B cell (primary cell): ENCODE measurements around the gene GNG10. TPM values are rescaled to one million over a fixed set of nuclear protein-coding genes. Genes with fewer than 3 reads are reported as not detected.

Experiments
- ATAC-seq: fragments of 200-7000 bp; cut with Tn5 transposase; one replicate; pipeline ENCODE4 v1.10.0; 2021; ENCODE audit warnings: low read depth, mild to moderate bottlenecking, moderate number of reproducible peaks, moderate library complexity
- CTCF ChIA-PET: fragments of 350-600 bp; sonication (Branson Sonifier 250); formaldehyde crosslinking; loops from one replicate; lab custom pipeline; 2021; ENCODE audit warnings: antibody characterized with exemption, inconsistent platforms; lab: Charles Lee
- POLR2A ChIA-PET: fragments of 350-600 bp; sonication (Branson Sonifier 250); formaldehyde crosslinking; loops from one replicate; lab custom pipeline; 2021; ENCODE audit warnings: antibody characterized with exemption; lab: Charles Lee
- DNase-seq: peaks from one replicate; pipeline ENCODE4 v3.0.0; 2013
- H2AFZ ChIP-seq: 2 replicates; pipeline ENCODE4 v1.6.1; 2012; ENCODE audit warnings: mild to moderate bottlenecking, low read depth, low read length; ENCODE audit not compliant: insufficient read depth, poor library complexity, severe bottlenecking
- H3K27ac ChIP-seq, 2 donors: 1 replicate in 1 of 2; 2 replicates in 1 of 2; pipeline ENCODE4 v1.5.1; 2012 to 2013; ENCODE audit warnings: low read length in 2 of 2, mild to moderate bottlenecking in 2 of 2, moderate library complexity in 1 of 2
- H3K27me3 ChIP-seq, 4 experiments: fragments of 200-600 bp in 1 of 4; sonication (generic) in 1 of 4; replicated peaks in 1 of 4; 1 replicate in 2 of 4; 2 replicates in 2 of 4; pipeline versions ENCODE4 v1.6.1 to v1.7.0; 2013 to 2016; ENCODE audit warnings: low read length in 3 of 4, mild to moderate bottlenecking in 2 of 4, mixed read lengths in 1 of 4, moderate library complexity in 1 of 4; ENCODE audit not compliant: insufficient read depth in 4 of 4, control insufficient read depth in 3 of 4; ENCODE audit errors: control extremely low read depth in 1 of 4
- H3K36me3 ChIP-seq, 2 experiments: replicated peaks in 1 of 2; 1 replicate in 1 of 2; 2 replicates in 1 of 2; pipeline versions ENCODE4 v1.6.1 to v1.7.1; 2013; ENCODE audit warnings: low read length in 1 of 2; ENCODE audit not compliant: insufficient read depth in 2 of 2, control insufficient read depth in 1 of 2; ENCODE audit errors: control extremely low read depth in 1 of 2, extremely low read depth in 1 of 2
- H3K4me1 ChIP-seq, 2 donors: fragments of 200-600 bp in 1 of 2; sonication (generic) in 1 of 2; 1 replicate in 1 of 2; 2 replicates in 1 of 2; pipeline versions ENCODE4 v1.5.1 to v1.6.1; 2013 to 2017; ENCODE audit warnings: low read length in 2 of 2; ENCODE audit not compliant: control insufficient read depth in 2 of 2, insufficient read depth in 2 of 2
- H3K4me2 ChIP-seq: replicated peaks from 2 replicates; pipeline ENCODE3; 2012; ENCODE audit warnings: mild to moderate bottlenecking, low read depth, low read length; ENCODE audit not compliant: poor library complexity, severe bottlenecking
- H3K4me3 ChIP-seq, 5 experiments: fragments of 200-600 bp in 1 of 5; sonication (generic) in 1 of 5; 1 replicate in 3 of 5; 2 replicates in 2 of 5; pipeline versions ENCODE4 v1.5.1 to v1.7.0; 2011 to 2016; ENCODE audit warnings: low read length in 4 of 5, mild to moderate bottlenecking in 4 of 5, low read depth in 2 of 5, control low read depth in 1 of 5, moderate library complexity in 1 of 5; ENCODE audit not compliant: insufficient read depth in 1 of 5; ENCODE audit errors: control extremely low read depth in 1 of 5, extremely low read depth in 1 of 5
- H3K79me2 ChIP-seq: fragments of 200-600 bp; sonication (generic); one replicate; pipeline ENCODE4 v1.6.0; 2016; ENCODE audit warnings: low read length; ENCODE audit not compliant: control insufficient read depth, insufficient read depth
- H3K9ac ChIP-seq: fragments of 200-600 bp; sonication (generic); 2 replicates; pipeline ENCODE4 v1.6.1; 2017; ENCODE audit warnings: mild to moderate bottlenecking, low read length, moderate library complexity
- H3K9me3 ChIP-seq, 3 donors: one replicate each; pipeline versions ENCODE4 v1.6.1 to v1.7.1; 2013; ENCODE audit warnings: low read length in 2 of 3; ENCODE audit not compliant: control insufficient read depth in 2 of 3, insufficient read depth in 1 of 3; ENCODE audit errors: control extremely low read depth in 1 of 3
- H4K20me1 ChIP-seq: 2 replicates; pipeline ENCODE4 v1.6.0; 2012; ENCODE audit warnings: mild to moderate bottlenecking, low read length; ENCODE audit not compliant: insufficient read depth, control insufficient read depth, poor library complexity, severe bottlenecking
- H3K27ac Mint-ChIP-seq: one replicate; pipeline ENCODE4 v1.8.0; 2021; ENCODE audit warnings: mixed read lengths
- H3K27me3 Mint-ChIP-seq: one replicate; pipeline ENCODE4 v1.8.0; 2021; ENCODE audit warnings: mixed read lengths
- H3K4me1 Mint-ChIP-seq: one replicate; pipeline ENCODE4 v1.8.0; 2021; ENCODE audit warnings: mixed read lengths
- H3K4me3 Mint-ChIP-seq: one replicate; pipeline ENCODE4 v1.8.0; 2021; ENCODE audit warnings: mixed read lengths
- H3K9me3 Mint-ChIP-seq: one replicate; pipeline ENCODE4 v1.8.0; 2022; ENCODE audit warnings: mixed read lengths; ENCODE audit not compliant: insufficient read depth
- CTCF ChIP-seq: fragments of 200-600 bp; IDR thresholded peaks from one replicate; pipeline ENCODE4 v1.8.0; 2022; ENCODE audit warnings: antibody characterized with exemption, mild to moderate bottlenecking
- EZH2 ChIP-seq: IDR thresholded peaks from 2 replicates; pipeline ENCODE4 v1.6.1; 2012; ENCODE audit warnings: borderline replicate concordance, low read depth, mild to moderate bottlenecking, moderate library complexity, low read length; ENCODE audit not compliant: insufficient read depth, poor library complexity, severe bottlenecking
- WGBS: methylation state at CpG from one replicate; pipeline ENCODE4 v1.1.5; 2013; ENCODE audit warnings: missing lambda C conversion rate; ENCODE audit not compliant: insufficient coverage; 5-methylcytosine and 5-hydroxymethylcytosine counted together
- intact Hi-C: fragments of 100-400 bp; cut with micrococcal nuclease; formaldehyde crosslinking; loops from one replicate; pipeline ENCODE4 v1.10.0; 2022
- polyA plus RNA-seq: library from polyadenylated mRNA; depleted of rRNA; stranded (reverse); fragments of >200 nt; gene quantifications from 2 replicates; pipeline ENCODE4 v1.2.3, GENCODE V29; 2012
- total RNA-seq, 2 donors: library from RNA; stranded (reverse); fragments of 120-200 nt in 1 of 2; gene quantifications; 1 replicate in 1 of 2; 2 replicates in 1 of 2; pipeline versions ENCODE4 v1.2.3 to v1.2.4, GENCODE V29; 2013 to 2022

Gene GNG10
- total and polyA plus RNA-seq, 2 donors (not counting 1 experiment from before 2014, with no cell fraction given): 7.2 to 10.6 TPM

- Mint-ChIP-seq H3K27me3 (no peaks in the 10 kb centered on the region), H3K4me1 (peaks cover 22% of the 10 kb centered on the region), H3K27ac (no peak overlapping the region), H3K4me3 (no peak overlapping the region), H3K9me3 (no peaks in the 10 kb centered on the region)
- intact Hi-C loops: loop anchor here (10.0 kb wide), 2 partner anchors 1637 to 1767 kb away; partner anchors contain the start of genes ALAD, CDC26 and PRPF4
- TF ChIP-seq EZH2 (no peak), CTCF (no peak)
- Histone ChIP-seq H3K4me1 (peaks cover 2 to 5% of the 10 kb centered on the region in 2 donors), H3K4me3 (no peak overlapping the region), H3K27ac (no peak overlapping the region), H3K9me3 (no peaks in the 10 kb centered on the region), H3K27me3 (no peaks in the 10 kb centered on the region), H3K4me2 (no peak overlapping the region), H3K36me3 (no peaks in the 10 kb centered on the region), H4K20me1 (peaks cover 18% of the 10 kb centered on the region), H3K9ac (no peak overlapping the region), H2AFZ (no peak overlapping the region), H3K79me2 (peaks cover 63% of the 10 kb centered on the region)
- CTCF ChIA-PET: interaction anchor here (1.3 kb wide), 1 partner anchor 16 kb away, joined by 3 read pairs; no protein-coding TSS in a partner anchor
- POLR2A ChIA-PET: no interaction called here
- WGBS: 97% methylated on average over 5 of the region's 6 CpGs
- DNase-seq (no peak), ATAC-seq (no peak)
These were observed 23.9 kb upstream of the GNG10 start for GRCh38 chr9:111637421-111637950.

DNA sequence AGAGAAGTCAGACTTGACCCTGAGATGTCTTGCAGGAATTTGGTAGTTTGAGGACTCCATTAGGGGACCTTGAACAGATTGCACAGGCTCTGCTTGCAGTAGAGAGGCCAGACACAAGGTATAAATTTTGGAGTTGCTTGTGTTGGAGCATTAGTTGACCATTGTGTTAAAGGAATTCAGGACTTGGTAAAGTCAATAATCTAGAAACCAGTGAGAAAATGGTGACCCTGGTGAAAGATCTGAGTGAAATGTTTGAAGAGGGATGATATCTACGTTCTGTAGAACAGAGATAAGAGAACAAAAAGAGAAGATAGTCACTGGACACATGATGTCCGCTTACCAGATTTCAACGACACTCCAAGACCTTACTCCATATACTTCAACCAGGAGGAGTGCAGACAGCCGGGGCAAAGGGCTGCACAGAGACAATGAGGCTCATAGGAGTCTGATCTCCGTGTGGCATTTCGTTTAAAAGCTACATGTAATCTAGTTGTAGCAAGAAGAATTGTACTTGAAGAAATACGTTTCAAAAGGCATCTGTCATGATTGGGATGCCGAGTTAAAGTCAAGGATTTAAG is 17.1 kb upstream of the GNG10 start:
- peaks cover 5 to 7% of the 10 kb centered on the region in 2 experiments for H3K36me3 ChIP-seq
- H3K9ac ChIP-seq: no peak overlapping the region
- TF ChIP-seq EZH2 (no peak), CTCF (no peak)
- no peak overlapping the region for H3K4me2 ChIP-seq
- Mint-ChIP-seq H3K4me3 (no peak overlapping the region), H3K27ac (no peak overlapping the region), H3K4me1 (no peaks in the 10 kb centered on the region), H3K9me3 (no peaks in the 10 kb centered on the region), H3K27me3 (no peaks in the 10 kb centered on the region)
- no peak overlapping the region for H2AFZ ChIP-seq
- no peaks in the 10 kb centered on the region for H3K4me1 ChIP-seq
- WGBS: 96% methylated on average over 5 of the region's 8 CpGs
- ChIA-PET CTCF (interaction anchor here (0.6 kb wide), 1 partner anchor 281 kb away, joined by 4 read pairs; no protein-coding TSS in a partner anchor), POLR2A (no interaction called here)
- no peak overlapping the region for H3K4me3 ChIP-seq
- ATAC-seq (no peak), DNase-seq (no peak)
- intact Hi-C loops: no loop called here
- no peaks in the 10 kb centered on the region for H3K27me3 ChIP-seq
- H3K9me3 ChIP-seq: no peaks in the 10 kb centered on the region
- H3K27ac ChIP-seq: no peak overlapping the region
- H4K20me1 ChIP-seq: peaks cover 1% of the 10 kb centered on the region
- peaks cover 7% of the 10 kb centered on the region for H3K79me2 ChIP-seq
